ENCODE data around the gene ZNF644. TPM values are rescaled to one million over a fixed set of nuclear protein-coding genes. Genes with fewer than 3 reads are reported as not detected.

ZNF644 gene
- total RNA-seq, 1 donor from 2014 or later: 26.2 TPM

DNA sequence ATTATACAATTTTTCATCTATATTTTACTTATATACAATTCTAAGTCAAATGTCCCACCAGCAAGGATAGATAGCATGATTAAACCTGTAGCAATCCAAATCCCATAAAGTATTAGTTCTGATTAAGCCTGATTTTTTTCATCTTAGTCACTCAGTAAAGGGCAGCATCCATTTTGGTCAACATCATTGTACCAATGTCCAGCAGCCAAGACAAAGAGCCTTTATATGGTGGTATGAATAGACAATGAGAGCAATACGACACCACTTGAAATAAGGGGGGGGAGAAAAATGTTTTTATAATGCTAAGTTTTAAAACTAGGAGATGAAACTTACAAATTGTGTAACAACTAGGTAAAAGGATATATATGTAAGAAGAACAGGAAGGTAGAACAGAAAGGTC, 7.4 kb downstream of the ZNF644 start:
- TF ChIP-seq, protein P1, sequence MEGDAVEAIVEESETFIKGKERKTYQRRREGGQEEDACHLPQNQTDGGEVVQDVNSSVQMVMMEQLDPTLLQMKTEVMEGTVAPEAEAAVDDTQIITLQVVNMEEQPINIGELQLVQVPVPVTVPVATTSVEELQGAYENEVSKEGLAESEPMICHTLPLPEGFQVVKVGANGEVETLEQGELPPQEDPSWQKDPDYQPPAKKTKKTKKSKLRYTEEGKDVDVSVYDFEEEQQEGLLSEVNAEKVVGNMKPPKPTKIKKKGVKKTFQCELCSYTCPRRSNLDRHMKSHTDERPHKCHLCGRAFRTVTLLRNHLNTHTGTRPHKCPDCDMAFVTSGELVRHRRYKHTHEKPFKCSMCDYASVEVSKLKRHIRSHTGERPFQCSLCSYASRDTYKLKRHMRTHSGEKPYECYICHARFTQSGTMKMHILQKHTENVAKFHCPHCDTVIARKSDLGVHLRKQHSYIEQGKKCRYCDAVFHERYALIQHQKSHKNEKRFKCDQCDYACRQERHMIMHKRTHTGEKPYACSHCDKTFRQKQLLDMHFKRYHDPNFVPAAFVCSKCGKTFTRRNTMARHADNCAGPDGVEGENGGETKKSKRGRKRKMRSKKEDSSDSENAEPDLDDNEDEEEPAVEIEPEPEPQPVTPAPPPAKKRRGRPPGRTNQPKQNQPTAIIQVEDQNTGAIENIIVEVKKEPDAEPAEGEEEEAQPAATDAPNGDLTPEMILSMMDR (conservative IDR thresholded peaks at IDR 0.05; ENCODE audit: low read depth, low read length): no peak
- no peak for DNase-seq (ENCODE audit: low read depth)
- H3K4me3 ChIP-seq (ENCODE audit: low read depth, low read length): no peak overlapping the region

DNA sequence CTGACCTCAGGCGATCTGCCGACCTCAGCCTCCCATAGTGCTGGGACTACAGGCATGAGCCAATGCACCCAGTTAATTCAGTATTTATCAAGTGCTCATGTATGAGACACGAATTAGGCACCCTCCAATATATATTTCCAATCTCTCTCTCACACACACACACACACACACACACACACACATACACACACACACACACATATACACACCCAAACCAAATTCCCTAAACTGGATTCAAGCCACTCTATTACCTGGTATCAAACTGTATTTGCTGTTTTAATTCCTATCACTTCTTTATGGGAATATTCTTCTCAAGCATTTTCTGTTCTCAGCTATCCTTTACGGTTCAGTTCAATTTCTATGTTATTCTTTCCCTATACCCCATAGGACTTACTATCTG, 8.5 kb downstream of the ZNF644 start:
- H3K4me3 ChIP-seq (ENCODE audit: low read depth, low read length): no peak overlapping the region
- TF ChIP-seq, protein P1 (conservative IDR thresholded peaks at IDR 0.05; ENCODE audit: low read depth, low read length): no peak
- DNase-seq (ENCODE audit: low read depth): no peak

DNA sequence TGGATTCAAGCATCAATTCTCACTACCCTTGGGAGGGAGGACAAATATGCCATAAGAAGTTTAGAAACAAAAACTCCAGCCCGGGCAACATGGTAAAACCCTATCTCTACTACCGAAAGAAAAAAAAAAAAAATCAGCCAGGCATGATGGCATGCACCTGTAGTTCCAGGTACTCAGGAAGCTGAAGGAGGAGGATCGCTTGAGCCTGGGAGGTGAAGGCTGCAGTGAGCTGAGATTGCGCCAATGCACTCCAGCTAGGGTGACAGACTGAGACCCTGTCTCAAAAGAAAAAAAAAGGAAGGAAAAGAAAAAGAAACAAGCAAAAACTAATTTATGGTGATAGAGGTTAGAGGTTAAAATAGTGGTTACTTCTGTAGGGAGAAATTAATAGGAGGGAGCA, 9.6 kb downstream of the ZNF644 start:
- TF ChIP-seq, protein P1 (conservative IDR thresholded peaks at IDR 0.05; ENCODE audit: low read depth, low read length): no peak
- no peak for DNase-seq (ENCODE audit: low read depth)
- H3K4me3 ChIP-seq (ENCODE audit: low read depth, low read length): no peak overlapping the region

DNA sequence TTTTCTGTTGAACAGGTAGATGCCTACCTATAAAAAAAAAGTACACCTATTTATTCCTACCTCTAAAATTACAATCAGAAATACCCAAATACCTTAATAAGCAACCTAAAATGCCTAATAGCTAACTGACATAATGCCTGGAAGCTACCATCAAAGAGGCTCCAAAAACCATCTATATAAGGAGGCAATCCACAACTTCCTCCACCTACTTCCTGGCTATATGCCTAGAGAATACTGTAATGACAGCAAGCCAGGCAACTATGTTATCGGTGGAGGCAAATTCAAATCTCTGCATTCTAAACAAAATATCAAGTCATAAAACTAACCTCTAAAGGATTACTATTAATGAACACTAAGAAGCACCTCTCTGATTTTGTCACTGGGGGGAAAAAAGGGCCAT, 10.1 kb downstream of the ZNF644 start:
- no peak overlapping the region for H3K4me3 ChIP-seq (ENCODE audit: low read depth, low read length)
- no peak for DNase-seq (ENCODE audit: low read depth)
- TF ChIP-seq, protein P1 (conservative IDR thresholded peaks at IDR 0.05; ENCODE audit: low read depth, low read length): no peak

DNA sequence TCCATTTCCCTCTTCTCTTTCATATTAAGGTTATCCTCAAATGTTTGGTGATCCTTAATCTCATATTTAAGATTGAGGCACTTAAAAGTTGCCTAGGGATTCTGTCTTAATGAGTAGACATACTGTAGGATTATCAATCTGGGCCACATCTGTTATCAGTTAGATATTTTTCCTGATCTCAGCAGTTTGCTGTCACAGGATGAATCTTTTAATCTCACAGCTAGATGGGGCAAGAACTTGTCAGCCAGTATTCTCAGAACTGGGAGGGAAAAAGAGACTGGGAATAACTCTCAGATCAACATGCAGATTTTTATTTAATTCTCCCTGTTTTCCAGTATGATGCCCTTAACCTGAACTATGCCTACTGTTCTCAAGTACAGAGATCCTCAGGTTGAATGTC, 14.0 kb downstream of the ZNF644 start:
- DNase-seq (ENCODE audit: low read depth): no peak
- H3K4me3 ChIP-seq (ENCODE audit: low read depth, low read length): no peak overlapping the region
- TF ChIP-seq, protein P1 (conservative IDR thresholded peaks at IDR 0.05; ENCODE audit: low read depth, low read length): peak; percentile 11

DNA sequence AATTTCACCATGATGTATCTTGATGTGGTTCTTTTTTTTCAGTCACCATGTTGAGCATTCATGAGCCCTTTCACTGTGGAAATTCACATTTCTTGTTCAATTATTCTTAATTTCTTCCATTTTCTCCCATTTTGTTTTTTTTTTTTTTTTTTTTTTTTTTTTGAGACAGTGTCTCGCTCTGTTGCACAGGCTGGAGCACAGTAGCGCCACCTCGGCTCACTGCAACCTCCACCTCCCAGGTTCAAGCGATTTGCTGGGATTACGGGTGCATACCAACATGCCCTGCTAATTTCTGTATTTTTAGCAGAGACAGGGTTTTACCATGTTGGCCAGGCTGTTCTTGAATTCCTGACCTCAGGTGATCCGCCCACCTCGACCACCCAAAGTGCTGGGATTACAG, 14.7 kb downstream of the ZNF644 start:
- H3K4me3 ChIP-seq (ENCODE audit: low read depth, low read length): no peak overlapping the region
- no peak for DNase-seq (ENCODE audit: low read depth)
- TF ChIP-seq, protein P1 (conservative IDR thresholded peaks at IDR 0.05; ENCODE audit: low read depth, low read length): peak; percentile 15

DNA sequence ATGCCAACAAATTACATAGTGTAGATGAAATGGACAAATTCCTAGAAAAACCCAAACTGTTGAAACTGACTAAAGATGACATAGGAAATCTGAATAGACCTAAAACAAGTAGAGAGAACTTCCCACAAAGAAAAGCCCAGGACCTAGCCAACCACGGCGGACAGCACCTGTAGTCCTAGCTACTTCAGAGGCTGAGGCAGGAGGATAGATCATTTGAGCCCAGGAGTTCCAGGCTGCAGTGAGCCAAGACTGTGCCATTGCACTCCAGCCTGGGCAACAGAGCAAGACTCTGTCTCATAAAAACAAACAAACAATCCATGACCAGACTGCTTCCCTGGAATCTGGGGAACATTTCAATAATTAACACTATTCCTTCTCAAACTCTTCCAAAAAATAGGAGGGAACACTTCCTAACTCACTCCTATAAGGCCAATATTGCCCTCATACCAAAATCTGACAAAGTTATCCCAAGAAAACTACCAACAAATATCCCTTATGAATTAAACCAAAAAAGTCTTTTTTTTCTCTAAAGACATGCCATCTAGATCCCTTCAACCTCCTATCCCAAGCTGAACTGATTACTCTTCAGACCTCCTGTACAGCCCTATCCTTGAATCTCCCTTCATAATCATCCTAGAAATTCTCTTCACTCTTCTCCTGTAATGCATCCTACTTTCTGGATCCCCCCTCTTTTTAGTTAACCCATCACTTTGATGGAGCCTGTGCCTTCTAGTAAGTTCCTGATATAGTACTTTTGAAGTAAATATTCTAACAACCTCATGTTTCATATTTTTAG, 15.5 kb downstream of the ZNF644 start:
- no peak for DNase-seq (ENCODE audit: low read depth)
- no peak overlapping the region for H3K4me3 ChIP-seq (ENCODE audit: low read depth, low read length)
- TF ChIP-seq, protein P1 (conservative IDR thresholded peaks at IDR 0.05; ENCODE audit: low read depth, low read length): no peak

Data from epithelial cell of proximal tubule (primary cell).